Activated CD8-positive, alpha-beta memory T cell treated with anti-CD3 and anti-CD28 coated beads for 4 hours (primary cell): Measurements from ENCODE around the gene TES.
"Not testable (repeated sequence)": the region's sequence is repeated elsewhere in the genome, so short reads cannot be mapped to it uniquely, and the experiment has no call there.

ENCODE experiments used
- DNase-seq, 2 donors: peaks; one replicate each; pipeline ENCODE4 v3.0.0-alpha.2; 2020; ENCODE audit warnings: low read depth in 2 of 2

Gene TES

DNA sequence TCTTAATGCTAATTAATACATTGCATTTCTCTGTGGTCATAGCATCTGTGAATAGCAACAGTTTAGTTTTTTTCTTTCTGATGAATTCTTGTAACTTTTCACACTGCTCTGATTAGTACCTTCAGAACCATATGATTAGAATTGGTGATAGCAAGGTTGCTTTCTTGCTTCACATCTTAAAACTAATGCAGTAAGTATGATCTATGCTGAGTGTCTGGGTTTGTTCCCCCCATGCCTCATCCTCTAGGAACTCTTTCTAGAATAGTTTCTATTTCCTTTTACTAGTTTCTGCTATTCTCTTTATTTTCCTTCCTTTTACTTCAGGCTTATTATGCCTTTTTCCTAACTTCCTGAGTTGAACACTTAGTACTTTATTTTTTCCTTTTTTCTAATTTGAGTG lies 32.4 kb downstream of the TES start:
- DNase-seq: no peak

DNA sequence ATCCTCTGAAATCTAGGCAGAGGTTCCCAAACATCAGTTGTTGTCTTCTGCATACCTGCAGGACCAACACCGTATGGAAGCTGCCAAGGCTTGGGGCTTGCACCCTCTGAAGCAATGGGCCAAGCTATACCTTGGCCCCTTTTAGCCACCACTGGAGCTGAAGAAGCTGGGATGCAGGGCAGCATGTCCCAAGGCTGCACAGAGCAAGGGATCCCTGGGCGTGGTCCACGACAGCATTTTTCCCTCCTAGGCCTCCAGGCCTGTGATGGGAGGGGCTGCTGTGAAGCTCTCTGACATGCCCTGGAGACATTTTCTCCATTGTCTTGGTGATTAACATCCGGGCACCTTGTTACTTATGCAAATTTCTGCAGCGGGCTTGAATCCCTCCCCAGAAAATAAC lies 34.5 kb downstream of the TES start:
- DNase-seq: not testable (repeated sequence)

- DNase-seq: no peak
Observed at GRCh38 chr7:116246357-116246756, 36.0 kb downstream of the TES start.

DNA sequence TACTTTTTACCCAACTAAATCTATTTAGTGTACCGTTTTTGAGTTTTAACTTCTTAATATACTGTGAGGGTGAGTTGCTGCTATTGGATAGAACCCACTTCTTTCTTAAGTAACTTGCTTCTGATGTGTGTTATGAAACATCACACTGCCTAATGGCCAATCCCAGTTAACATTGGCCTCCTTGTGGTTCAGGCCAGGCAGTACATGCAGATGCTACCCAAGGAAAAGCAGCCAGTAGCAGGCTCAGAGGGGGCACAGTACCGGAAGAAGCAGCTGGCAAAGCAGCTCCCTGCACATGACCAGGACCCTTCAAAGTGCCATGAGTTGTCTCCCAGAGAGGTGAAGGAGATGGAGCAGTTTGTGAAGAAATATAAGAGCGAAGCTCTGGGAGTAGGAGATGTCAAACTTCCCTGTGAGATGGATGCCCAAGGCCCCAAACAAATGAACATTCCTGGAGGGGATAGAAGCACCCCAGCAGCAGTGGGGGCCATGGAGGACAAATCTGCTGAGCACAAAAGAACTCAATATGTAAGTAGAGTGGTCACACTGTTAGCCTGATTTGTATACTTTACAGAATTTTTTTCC lies 39.7 kb downstream of the TES start:
- no peak for DNase-seq

DNA sequence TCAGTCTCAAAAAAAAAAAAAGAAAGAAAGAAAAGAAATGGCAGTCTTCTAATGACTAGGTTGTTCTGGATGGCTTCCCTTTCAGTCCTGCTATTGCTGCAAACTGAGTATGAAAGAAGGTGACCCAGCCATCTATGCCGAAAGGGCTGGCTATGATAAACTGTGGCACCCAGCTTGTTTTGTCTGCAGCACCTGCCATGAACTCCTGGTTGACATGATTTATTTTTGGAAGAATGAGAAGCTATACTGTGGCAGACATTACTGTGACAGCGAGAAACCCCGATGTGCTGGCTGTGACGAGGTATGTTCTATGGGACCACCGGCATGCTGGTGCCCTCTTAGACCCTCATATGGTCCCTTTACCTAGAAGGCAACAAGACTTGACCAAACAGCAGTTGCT lies 41.3 kb downstream of the TES start:
- no peak for DNase-seq

DNA sequence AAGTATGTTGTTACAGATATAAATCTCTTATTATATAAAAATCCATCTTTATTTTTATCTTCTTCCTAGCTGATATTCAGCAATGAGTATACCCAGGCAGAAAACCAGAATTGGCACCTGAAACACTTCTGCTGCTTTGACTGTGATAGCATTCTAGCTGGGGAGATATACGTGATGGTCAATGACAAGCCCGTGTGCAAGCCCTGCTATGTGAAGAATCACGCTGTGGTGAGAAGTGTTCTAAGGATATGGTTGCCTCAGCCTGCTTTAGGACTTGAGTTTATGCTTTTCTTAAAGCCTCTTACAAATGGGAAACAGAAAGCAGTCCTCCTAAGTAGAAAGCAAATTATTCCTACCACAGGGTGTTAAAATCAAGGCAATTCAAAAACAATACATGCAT lies 41.9 kb downstream of the TES start:
- no peak for DNase-seq

- no peak for DNase-seq
Observed at GRCh38 chr7:116257156-116257555, 46.8 kb downstream of the TES start.

DNA sequence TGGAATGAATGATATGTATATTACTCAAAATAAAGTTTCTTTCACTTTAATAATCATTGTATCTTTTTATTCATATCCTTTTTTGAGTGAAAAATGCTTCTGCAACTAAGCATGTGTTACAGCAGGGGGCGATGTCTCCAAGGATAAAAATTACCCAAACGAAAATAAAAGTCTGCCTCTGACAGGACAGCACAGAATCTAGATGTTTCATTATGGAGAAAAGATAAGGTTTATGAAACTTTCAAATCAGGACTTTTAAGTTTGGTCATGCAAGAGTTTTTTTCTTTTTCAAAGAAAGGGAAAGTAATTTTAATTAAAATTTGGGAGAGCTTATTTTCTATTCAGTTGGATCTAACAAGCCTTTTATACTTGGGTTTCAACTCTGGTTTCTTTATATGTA lies 48.4 kb downstream of the TES start:
- DNase-seq: no peak

DNA sequence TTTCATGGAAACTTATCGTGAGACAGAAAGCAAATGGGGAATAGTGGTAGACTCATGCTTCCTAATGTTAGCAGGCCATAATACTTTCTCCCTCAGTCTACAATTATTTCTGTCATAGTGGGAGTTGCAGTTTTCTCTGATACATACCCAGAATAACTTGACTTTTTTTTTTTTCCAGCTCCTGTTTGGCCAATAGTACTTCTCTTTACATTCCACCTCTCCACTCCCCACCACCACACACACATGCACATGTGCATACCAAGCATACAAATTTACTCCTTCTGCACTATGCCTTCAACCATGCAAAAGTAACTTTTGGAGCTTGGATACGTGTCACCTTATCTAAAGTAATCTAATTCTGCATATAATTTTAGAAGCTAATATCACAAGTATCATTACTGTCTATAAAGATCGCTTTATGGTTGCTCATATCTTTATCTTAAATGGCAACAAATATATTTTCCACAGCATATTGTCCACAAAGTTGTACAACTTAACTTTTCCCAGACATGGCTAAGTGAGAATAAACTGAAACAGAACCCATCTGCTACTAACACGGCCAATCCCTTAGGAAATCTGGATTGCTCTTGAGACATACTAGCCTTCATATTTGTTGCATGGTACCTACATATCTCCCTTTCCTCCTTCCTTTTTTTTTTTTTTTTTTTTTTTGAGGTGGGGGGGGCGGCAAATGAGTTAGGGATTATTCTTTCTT lies 49.0 kb downstream of the TES start:
- no peak for DNase-seq

- DNase-seq: no peak
Observed at GRCh38 chr7:116259871-116260440, 49.6 kb downstream of the TES start.

DNA sequence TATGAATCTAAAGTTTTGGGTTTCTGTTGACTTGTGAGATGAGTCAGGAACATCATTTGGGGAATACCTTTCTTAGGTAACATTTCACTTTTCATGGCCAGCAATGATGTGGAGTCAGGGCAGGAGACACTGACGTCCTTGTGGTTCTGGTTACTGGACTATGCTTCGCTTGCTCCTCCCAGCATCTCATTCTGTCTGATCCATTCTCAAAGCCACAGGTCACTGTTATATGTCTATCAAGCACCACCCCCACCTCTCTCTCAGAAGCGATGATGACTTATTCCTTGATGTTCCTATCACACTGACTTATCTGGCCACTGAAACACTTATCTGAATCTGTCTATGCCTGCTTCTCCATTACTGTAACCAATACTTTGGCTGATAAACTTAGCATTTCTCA lies 51.6 kb downstream of the TES start:
- no peak for DNase-seq

DNA sequence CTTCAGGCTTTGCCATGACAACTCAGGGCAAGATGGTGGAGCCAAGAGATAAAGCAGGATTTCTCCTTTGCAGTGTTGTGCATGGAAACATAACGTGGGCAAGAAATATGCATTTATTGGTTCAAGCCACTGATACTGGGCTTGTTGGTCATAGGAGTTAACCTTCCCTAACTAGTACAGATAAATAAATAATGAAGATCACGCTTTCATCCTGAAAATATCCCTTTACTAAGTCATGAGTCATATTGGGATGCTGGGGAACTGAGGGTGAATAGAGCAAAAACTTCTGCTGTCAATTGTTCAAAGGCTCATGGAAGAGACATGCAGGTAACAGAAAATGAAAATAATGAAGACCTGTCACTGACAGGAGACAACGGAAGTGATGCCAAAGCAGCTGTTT lies 55.5 kb downstream of the TES start:
- no peak for DNase-seq

GRCh38 chr7:116269466-116269865 lies 59.1 kb downstream of the TES start:
- DNase-seq: no peak

- no peak for DNase-seq
Observed at GRCh38 chr7:116271161-116271913, 61.0 kb downstream of the TES start.

- no peak for DNase-seq
Observed at GRCh38 chr7:116271963-116272886, 61.9 kb downstream of the TES start.

- DNase-seq: no peak
Observed at GRCh38 chr7:116273283-116273917, 63.1 kb downstream of the TES start.

DNA sequence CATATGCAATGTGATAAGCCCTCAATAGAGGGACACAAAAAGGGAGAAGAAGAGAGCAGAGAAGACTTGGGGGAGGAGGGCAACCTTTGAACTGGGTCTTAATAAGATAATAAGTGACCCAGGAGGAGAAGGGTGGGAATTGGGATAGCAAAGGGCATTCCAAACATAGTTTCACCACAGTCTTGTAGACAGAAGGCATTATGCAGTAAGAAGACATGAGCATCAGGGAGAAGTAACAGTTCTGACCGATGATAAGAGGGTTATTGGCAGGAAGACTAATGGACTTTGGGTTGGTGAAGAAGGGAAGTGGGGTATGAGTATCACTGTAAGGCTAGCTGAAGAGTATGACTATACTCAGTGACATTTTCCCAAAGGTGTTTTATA lies 63.6 kb downstream of the TES start:
- DNase-seq: no peak

GRCh38 chr7:116277070-116277469 lies 66.7 kb downstream of the TES start:
- no peak for DNase-seq

- DNase-seq: no peak
Observed at GRCh38 chr7:116279217-116279616, 68.9 kb downstream of the TES start.

DNA sequence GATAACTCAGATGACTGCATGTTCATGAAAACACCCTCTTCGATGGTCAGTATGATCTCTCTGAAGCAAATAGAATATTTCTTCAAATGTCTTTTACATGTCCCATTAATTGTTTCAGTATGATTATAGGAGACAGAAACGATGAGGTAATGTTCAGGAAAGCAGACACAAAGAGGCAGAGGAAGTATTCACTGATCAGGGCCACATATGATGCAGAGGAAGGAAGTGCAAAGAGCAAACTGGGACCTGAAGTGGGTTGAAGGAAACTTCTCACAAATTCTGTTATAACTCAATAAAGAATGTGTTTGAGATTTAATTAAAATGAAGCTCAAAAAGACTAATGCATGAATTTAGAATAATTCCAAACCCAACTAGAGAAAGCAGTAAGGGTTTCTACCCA lies 70.5 kb downstream of the TES start:
- DNase-seq: no peak

GRCh38 chr7:116283595-116284204 lies 73.4 kb downstream of the TES start:
- no peak for DNase-seq
